Measurements from ENCODE around the gene CD72.
A peak's percentile ranks its signal among the peaks of the same experiment; 100 is the strongest.
"Not testable (repeated sequence)": the region's sequence is repeated elsewhere in the genome, so short reads cannot be mapped to it uniquely, and the experiment has no call there.

The CD72 gene

GRCh38 chr9:35649431-35650340 is 31.5 kb upstream of the CD72 start:
- peak overlapping the region; percentile 42 for H3K4me3 ChIP-seq
- DNase-seq (ENCODE audit: low spot score) = no peak
- no peak for TF ChIP-seq CTCF (IDR thresholded peaks at IDR 0.05)
- H3K27ac ChIP-seq = peak overlapping the region; percentile 5 to 77

GRCh38 chr9:35646533-35647265 is 28.5 kb upstream of the CD72 start:
- peak; percentile 92 for TF ChIP-seq CTCF (IDR thresholded peaks at IDR 0.05)
- H3K27ac ChIP-seq = peak overlapping the region; percentile 83 to 87
- H3K4me3 ChIP-seq = peak overlapping the region; percentile 84
- DNase-seq (ENCODE audit: low spot score) = peak; percentile 93

- no peak for TF ChIP-seq CTCF (IDR thresholded peaks at IDR 0.05)
- Histone ChIP-seq H3K4me3 (peak overlapping the region; percentile 84), H3K27ac (peak overlapping the region; percentile 83 to 87)
- DNase-seq (ENCODE audit: low spot score) = no peak
These were observed 27.9 kb upstream of the CD72 start for GRCh38 chr9:35646153-35646532.

GRCh38 chr9:35645736-35646135 is 27.5 kb upstream of the CD72 start:
- not testable (repeated sequence) for DNase-seq (ENCODE audit: low spot score)
- Histone ChIP-seq H3K27ac (peak overlapping the region in 1 of 2 donors; percentile 83), H3K4me3 (peak overlapping the region; percentile 84)

GRCh38 chr9:35643046-35643445 is 24.8 kb upstream of the CD72 start:
- DNase-seq (ENCODE audit: low spot score) = no peak
- no peak overlapping the region for H3K27ac ChIP-seq
- H3K4me3 ChIP-seq = no peak overlapping the region
- TF ChIP-seq CTCF (IDR thresholded peaks at IDR 0.05) = no peak

- not testable (repeated sequence) for H3K4me3 ChIP-seq; H3K27ac ChIP-seq; DNase-seq (ENCODE audit: low spot score)
These were observed 23.3 kb upstream of the CD72 start for GRCh38 chr9:35641478-35641877.

GRCh38 chr9:35640431-35640830 is 22.2 kb upstream of the CD72 start:
- H3K27ac ChIP-seq; DNase-seq (ENCODE audit: low spot score); H3K4me3 ChIP-seq: not testable (repeated sequence)

GRCh38 chr9:35639631-35640030 is 21.4 kb upstream of the CD72 start:
- DNase-seq (ENCODE audit: low spot score) = no peak
- no peak for TF ChIP-seq CTCF (IDR thresholded peaks at IDR 0.05)
- Histone ChIP-seq H3K27ac (no peak overlapping the region), H3K4me3 (no peak overlapping the region)

GRCh38 chr9:35639225-35639624 is 21.0 kb upstream of the CD72 start:
- DNase-seq (ENCODE audit: low spot score); H3K4me3 ChIP-seq; H3K27ac ChIP-seq: not testable (repeated sequence)

- H3K4me3 ChIP-seq; H3K27ac ChIP-seq; DNase-seq (ENCODE audit: low spot score): not testable (repeated sequence)
These were observed 20.5 kb upstream of the CD72 start for GRCh38 chr9:35638751-35639150.

GRCh38 chr9:35637427-35637955 is 19.3 kb upstream of the CD72 start:
- H3K4me3 ChIP-seq; H3K27ac ChIP-seq; DNase-seq (ENCODE audit: low spot score): not testable (repeated sequence)

GRCh38 chr9:35636877-35637246 is 18.6 kb upstream of the CD72 start:
- peak overlapping the region in 1 of 2 donors; percentile 60 for H3K27ac ChIP-seq
- H3K4me3 ChIP-seq = not testable (repeated sequence)

More at GRCh38 chr9:35636877-35637246, 18.6 kb upstream of the CD72 start:
- DNase-seq (ENCODE audit: low spot score) = not testable (repeated sequence)

Measured in coronary artery (tissue), 2 donors.